Neural crest cell (in vitro differentiated cells): ENCODE measurements around the gene GABRQ. TPM values are rescaled to one million over a fixed set of nuclear protein-coding genes. Genes with fewer than 3 reads are reported as not detected.
A peak's percentile ranks its signal among the peaks of the same experiment; 100 is the strongest.

Experiments
- DNase-seq: peaks from one replicate; pipeline ENCODE4 v3.0.0; 2021; ENCODE audit warnings: low read depth, mixed read lengths, low spot score
- H3K27ac Mint-ChIP-seq: one replicate; pipeline ENCODE4 v1.8.0; 2021; ENCODE audit warnings: mild to moderate bottlenecking, mixed read lengths; ENCODE audit not compliant: unreplicated experiment
- H3K27me3 Mint-ChIP-seq: 2 replicates; pipeline ENCODE4 v1.8.0; 2021; ENCODE audit warnings: low read depth, mild to moderate bottlenecking, mixed read lengths
- H3K36me3 Mint-ChIP-seq: 2 replicates; pipeline ENCODE4 v1.8.0; 2021; ENCODE audit warnings: low read depth, mild to moderate bottlenecking, mixed read lengths
- H3K4me1 Mint-ChIP-seq: 2 replicates; pipeline ENCODE4 v1.8.0; 2021; ENCODE audit warnings: mixed read lengths
- H3K4me3 Mint-ChIP-seq: one replicate; pipeline ENCODE4 v1.8.0; 2021; ENCODE audit warnings: mild to moderate bottlenecking, mixed read lengths
- H3K9me3 Mint-ChIP-seq: 2 replicates; pipeline ENCODE4 v1.8.0; 2021; ENCODE audit warnings: mixed read lengths
- total RNA-seq: library from RNA; stranded (reverse); gene quantifications from 2 replicates; pipeline ENCODE4 v1.2.1, GENCODE V29; 2021
- TF ChIP-seq, protein P1 (sequence below): fragments of 200-600 bp; sonication (generic); conservative IDR thresholded peaks from 2 replicates; pipeline ENCODE4 v1.5.0; 2021; ENCODE audit warnings: antibody characterized with exemption, mild to moderate bottlenecking

GABRQ gene
- total RNA-seq, 1 donor from 2014 or later: 0.91 TPM

DNA sequence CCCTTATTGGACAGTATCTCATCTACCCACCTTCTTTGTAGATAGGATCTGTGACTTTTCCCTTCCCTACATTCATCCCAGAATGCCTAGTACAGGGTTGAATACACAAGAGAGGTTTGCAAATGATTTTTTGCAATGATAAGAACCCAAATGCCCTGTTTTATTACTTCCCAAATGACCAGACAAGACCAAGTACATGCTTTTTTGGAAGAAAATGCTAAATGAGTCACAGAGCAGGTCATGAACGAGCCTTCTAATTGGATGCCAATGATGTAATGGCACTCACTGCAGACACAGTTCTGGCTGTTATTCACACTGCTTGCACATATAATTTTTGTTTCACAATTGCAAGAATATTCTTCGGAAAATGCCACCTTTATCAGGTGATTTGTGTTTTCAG is 17.8 kb upstream of the GABRQ start:
- no peaks in the 10 kb centered on the region for H3K36me3 Mint-ChIP-seq
- H3K9me3 Mint-ChIP-seq: no peaks in the 10 kb centered on the region
- no peak overlapping the region for H3K4me3 Mint-ChIP-seq
- H3K27me3 Mint-ChIP-seq: peaks cover 23% of the 10 kb centered on the region
- TF ChIP-seq, protein P1, sequence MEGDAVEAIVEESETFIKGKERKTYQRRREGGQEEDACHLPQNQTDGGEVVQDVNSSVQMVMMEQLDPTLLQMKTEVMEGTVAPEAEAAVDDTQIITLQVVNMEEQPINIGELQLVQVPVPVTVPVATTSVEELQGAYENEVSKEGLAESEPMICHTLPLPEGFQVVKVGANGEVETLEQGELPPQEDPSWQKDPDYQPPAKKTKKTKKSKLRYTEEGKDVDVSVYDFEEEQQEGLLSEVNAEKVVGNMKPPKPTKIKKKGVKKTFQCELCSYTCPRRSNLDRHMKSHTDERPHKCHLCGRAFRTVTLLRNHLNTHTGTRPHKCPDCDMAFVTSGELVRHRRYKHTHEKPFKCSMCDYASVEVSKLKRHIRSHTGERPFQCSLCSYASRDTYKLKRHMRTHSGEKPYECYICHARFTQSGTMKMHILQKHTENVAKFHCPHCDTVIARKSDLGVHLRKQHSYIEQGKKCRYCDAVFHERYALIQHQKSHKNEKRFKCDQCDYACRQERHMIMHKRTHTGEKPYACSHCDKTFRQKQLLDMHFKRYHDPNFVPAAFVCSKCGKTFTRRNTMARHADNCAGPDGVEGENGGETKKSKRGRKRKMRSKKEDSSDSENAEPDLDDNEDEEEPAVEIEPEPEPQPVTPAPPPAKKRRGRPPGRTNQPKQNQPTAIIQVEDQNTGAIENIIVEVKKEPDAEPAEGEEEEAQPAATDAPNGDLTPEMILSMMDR: no peak
- H3K4me1 Mint-ChIP-seq: no peaks in the 10 kb centered on the region
- no peak for DNase-seq
- H3K27ac Mint-ChIP-seq: no peak overlapping the region

DNA sequence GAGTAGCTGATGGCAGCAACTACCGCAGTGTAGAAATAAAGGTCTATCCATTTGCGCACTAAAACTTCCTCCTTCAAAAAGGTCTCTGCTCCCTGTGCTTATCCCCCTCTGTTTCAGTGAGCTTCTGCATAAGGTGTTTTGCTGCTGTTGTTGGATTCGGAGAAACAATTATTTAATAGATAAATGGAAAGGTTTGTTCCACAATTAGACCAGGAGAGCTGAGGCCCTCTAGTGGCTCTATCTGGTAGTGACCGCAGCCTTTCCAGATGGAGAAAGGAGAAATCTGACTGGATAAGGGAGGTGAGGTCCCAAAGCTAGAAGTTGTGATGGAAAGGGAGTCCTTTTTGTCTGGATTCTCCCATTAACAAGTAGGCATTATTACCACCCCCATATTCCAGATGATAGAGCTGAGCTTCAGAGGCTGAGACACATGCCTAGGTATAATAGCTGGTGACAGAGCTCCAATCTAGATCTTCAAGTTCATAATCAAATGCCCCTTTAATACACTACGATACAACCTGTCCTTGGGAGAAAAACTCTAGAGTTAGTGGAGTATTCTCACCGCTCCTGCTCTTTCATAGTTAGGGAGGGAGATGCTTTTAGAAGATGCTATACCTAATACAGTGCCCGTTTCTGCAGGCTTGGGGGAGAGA is 5.1 kb upstream of the GABRQ start:
- DNase-seq: peak; percentile 57
- Mint-ChIP-seq H3K4me3 (no peak overlapping the region), H3K9me3 (no peaks in the 10 kb centered on the region), H3K36me3 (no peaks in the 10 kb centered on the region), H3K27me3 (peaks cover 45% of the 10 kb centered on the region), H3K27ac (no peak overlapping the region), H3K4me1 (no peaks in the 10 kb centered on the region)
- TF ChIP-seq, protein P1: peak; percentile 77

DNA sequence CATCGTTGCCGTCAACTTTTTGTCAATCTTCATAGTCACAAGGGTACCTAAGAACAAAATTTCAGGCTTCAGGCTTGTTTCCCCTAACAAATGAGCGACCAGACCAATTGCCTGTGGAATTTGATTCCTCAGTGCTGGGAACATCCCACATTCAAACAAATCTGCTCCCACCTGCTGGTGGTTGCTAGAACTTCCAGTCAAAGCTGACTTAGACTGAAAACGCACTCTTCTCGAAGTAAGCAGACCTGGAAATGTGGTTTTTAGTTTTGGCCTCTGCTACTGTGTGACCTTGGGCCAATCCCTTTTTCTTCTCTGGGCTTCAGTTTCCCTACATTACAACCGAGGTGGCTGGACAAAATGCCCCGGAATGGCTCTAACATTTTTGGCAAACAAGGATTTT is 1.8 kb upstream of the GABRQ start:
- Mint-ChIP-seq H3K4me1 (no peaks in the 10 kb centered on the region), H3K4me3 (no peak overlapping the region), H3K27ac (no peak overlapping the region), H3K9me3 (no peaks in the 10 kb centered on the region), H3K36me3 (no peaks in the 10 kb centered on the region), H3K27me3 (peaks cover 68% of the 10 kb centered on the region)
- peak; percentile 35 for DNase-seq
- TF ChIP-seq, protein P1: peak; percentile 69

DNA sequence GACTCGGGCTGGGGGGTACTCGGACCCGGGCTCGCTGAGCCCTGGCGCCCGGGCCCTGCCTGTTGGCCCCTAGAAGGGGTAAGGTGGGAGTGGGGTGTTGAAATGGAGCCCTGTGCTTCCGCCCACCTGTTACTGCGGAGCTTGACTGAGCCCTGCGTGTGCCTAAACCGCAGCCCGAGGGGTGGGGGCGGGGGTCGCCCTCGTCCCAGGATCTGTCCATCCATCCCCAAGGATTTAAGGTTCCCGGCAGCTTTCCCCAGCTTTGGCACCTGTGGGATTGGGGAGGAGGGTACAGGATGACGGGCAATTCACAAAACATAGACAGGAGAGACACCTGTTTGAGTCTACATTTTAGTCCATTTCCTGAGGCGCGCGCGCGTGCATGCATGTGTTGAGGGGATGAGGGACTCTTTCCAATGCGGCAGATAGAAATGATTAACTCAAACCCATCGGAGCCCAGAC is 779 bp downstream of the GABRQ start:
- TF ChIP-seq, protein P1: no peak
- Mint-ChIP-seq H3K27me3 (peaks cover 68% of the 10 kb centered on the region), H3K36me3 (no peaks in the 10 kb centered on the region), H3K9me3 (no peaks in the 10 kb centered on the region), H3K4me3 (no peak overlapping the region), H3K4me1 (no peaks in the 10 kb centered on the region), H3K27ac (no peak overlapping the region)
- DNase-seq: no peak

DNA sequence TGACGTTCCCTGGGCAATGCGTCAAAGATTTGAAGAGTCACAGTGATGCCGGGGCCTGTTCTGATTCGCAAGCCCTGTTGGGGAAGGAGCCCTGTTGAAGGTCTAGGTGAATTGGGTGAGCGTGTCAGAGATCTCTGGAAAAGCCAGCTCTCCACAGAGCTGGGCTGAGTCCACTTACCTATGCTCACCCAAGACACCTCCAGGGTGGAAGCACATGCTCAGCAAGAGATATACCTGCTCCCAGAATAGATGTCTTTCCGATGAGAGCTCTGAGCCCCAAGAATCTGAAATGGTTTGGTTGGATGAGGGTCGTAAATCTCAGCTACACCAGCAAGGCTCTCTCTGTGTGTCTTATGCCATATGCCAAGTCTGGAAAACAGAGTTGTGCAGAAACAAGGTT is 1.7 kb downstream of the GABRQ start:
- no peaks in the 10 kb centered on the region for H3K9me3 Mint-ChIP-seq
- H3K4me1 Mint-ChIP-seq: no peaks in the 10 kb centered on the region
- no peak overlapping the region for H3K4me3 Mint-ChIP-seq

More for the DNA sequence above, 1.7 kb downstream of the GABRQ start:
- TF ChIP-seq, protein P1: no peak
- H3K27ac Mint-ChIP-seq: no peak overlapping the region
- peaks cover 62% of the 10 kb centered on the region for H3K27me3 Mint-ChIP-seq
- no peaks in the 10 kb centered on the region for H3K36me3 Mint-ChIP-seq
- DNase-seq: no peak
